Lower leg skin (tissue), 3 donors: ENCODE measurements around the gene PEA15.

Source experiments
- CTCF ChIP-seq, 3 donors: fragments of 450-650 bp; IDR thresholded peaks; one replicate each; pipeline ENCODE4 v1.5.1; 2016; ENCODE audit warnings: antibody characterized with exemption in 3 of 3, mild to moderate bottlenecking in 3 of 3, moderate library complexity in 2 of 3
- POLR2A ChIP-seq, 2 donors: fragments of 450-650 bp; IDR thresholded peaks; one replicate each; pipeline ENCODE4 v1.6.1; 2016 to 2017; ENCODE audit warnings: antibody characterized with exemption in 2 of 2, mild to moderate bottlenecking in 1 of 2, moderate library complexity in 1 of 2

DNA sequence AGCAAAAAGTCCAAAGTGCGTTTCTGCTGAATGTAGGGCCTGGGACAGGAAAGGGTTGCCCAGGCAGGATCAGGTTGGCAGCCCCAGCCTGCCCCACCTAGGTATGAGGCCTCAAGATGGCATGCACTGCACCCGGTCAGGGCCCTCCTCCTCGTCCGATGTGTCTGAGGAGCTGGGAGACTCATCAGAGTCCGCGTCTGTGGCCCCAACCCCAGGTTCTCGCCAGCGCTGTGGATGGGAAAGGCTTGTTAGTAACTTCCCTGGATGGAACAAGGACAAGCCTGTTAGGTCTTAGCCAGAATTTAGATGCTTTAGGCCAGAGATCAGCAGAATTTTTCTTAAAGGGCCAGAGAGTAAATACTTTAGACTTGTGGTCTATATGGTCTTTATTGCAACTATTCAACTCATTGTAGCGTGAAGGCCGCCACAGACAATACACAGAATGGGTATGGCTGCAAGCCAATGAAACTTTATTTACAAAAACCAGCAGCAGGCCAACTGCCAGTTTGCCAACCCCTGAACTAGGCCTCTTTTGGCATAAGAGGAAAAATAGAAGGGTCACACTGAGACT is 12.4 kb downstream of the PEA15 start:
- no peak for TF ChIP-seq CTCF (IDR thresholded peaks at IDR 0.05)
- TF ChIP-seq POLR2A (IDR thresholded peaks at IDR 0.05), result no peak
